HG03139 (cell line): ENCODE data around the gene LPXN.
"Not testable (repeated sequence)": the region's sequence is repeated elsewhere in the genome, so short reads cannot be mapped to it uniquely, and the experiment has no call there.

ENCODE experiments used
- ATAC-seq: cut with Tn5 transposase; IDR thresholded peaks from one replicate; pipeline ENCODE4 v1.9.1; 2021; ENCODE audit not compliant: unreplicated experiment

Gene LPXN

DNA sequence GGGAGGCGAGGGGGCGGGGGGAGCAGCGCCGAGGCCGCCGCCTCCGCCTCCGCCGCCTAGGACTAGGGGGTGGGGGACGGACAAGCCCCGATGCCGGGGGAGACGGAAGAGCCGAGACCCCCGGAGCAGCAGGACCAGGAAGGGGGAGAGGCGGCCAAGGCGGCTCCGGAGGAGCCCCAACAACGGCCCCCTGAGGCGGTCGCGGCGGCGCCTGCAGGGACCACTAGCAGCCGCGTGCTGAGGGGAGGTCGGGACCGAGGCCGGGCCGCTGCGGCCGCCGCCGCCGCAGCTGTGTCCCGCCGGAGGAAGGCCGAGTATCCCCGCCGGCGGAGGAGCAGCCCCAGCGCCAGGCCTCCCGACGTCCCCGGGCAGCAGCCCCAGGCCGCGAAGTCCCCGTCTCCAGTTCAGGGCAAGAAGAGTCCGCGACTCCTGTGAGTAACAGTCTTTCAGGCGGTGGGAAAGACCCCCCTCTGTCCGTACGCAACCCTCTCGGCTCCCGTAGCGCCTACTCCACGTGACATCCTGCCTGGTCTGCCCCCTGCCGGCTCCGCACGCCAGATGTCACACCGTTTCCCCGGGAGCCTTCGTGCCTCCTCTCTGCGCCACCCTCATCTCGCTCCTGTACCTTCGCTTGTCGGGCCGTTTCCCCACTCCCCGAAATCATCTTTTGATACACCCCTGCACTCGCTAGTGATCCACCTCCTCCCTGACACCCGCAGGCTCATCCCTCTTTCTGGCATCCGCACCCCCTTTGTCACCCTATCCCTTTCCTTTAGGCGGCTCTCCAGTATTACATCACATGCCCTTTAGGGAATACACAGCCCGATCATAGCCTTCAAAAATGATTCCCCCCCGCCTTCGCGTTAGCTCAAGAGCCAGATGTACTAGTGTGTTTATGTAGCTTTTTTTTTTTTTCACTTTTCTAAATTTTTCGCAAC, 3.8 kb upstream of the LPXN start:
- peak; percentile 37 for ATAC-seq

DNA sequence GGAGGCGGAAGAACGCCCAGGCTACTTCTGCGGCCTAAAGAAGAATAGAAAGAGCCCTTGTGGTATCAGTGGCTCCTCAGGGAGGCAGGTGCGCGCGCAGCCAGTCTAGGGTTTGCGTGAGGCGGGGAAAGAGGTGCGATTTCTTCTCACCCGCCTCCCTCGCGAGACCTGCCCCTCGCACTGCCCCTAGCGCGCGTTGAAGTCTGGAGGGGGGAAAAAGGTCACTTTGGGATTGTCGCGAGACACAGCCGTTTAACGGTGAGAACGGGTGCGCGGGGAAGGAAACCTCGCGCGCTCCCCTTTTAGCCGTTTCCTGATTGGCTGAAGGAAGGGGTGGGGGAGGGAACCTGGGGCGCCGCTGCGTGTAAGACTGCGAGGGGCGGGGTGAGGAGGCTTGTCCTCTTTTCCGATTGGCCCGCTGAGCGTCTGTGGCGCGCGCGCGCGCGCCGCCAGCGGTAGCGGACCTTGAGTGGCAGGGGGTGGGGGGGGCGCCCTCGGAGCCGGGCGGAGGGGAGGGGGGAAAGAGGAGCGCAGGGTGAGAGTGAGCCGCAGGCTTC, 3.1 kb upstream of the LPXN start, which contains the start of gene ZFP91:
ZFP91 (plus strand) TSS at position 429 of the 557 bp plus-strand sequence. CDS start 219 bp downstream, outside the sequence.
- ATAC-seq, result peak; percentile 39

DNA sequence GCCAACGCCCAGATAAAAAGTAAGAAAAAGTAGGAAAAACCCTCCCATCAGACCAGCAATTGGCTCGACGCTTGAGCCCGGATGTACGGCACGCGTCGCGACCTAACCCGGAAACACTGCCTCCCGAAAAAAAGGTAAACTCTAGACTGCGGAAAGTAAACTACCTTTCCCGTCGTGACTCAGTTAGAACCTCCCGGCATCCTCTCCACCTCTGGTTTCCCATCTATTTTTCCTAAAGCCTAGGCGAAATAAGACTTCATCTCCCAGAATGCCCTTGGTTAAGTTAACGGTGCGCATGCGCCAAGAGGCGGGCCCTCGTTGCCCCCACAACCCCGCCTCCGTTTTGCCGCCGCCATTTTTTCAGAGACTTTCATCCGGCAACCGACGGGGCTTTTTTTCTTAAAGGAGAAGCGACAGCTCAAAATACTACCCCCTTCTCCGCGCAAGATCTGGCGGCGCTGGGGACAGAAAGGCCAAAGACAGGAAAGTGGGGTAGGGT, 2.5 kb upstream of the LPXN start:
- ATAC-seq, result no peak

DNA sequence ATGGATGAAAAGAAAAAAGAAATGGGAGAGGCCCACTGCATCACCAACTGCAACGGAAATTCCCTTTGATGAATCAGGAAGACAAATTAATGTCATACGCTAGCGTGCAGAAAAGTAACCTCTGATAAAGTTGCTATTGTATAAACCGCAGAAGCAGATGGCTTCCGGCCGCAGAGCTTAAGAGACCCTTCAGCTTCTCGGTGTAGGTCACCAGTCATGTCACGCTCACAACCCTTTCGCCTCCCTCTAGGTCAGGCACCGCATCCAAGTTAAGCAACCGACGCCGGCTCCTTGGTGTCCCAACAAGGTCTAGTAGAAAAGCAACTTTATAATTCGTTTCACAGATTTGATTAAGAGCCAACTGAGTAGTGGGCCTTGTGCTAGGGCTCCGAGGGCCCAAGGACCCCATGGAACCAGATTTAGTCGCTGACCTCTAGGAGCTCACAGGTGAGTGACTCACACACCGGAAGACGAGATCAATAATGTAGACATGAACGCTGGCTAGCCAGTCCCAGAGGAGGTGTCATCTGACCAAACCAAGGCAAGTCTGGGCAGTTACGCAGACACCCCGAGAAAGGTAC, 2.0 kb upstream of the LPXN start:
- peak; percentile 34 for ATAC-seq

DNA sequence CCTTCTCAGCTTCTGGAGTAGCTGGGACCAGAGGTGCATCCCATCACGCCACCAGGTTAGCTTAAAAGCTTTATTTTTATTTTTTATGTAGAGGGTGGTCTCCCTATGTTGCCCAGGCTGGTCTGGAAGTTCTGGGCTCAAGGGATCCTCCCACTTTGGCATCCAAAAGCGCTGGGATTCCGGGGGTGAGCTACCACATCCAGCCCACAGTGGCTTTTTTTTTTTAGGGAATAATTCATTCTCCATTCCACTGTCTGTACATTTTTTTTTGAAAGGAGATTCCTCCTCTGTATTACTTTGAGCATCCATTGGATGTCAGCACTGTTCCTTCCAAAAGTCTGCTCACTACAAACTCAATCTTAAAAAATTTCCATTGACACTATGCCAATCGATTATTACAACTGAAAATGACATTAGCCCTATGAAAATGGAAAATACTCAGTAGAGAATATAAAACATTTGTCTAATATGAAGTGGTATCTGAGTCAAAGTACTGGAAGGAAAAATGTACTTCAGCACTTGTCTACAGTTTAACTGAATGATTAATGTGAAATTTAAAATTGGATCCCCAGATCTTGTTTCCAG, 1.3 kb upstream of the LPXN start:
- no peak for ATAC-seq

DNA sequence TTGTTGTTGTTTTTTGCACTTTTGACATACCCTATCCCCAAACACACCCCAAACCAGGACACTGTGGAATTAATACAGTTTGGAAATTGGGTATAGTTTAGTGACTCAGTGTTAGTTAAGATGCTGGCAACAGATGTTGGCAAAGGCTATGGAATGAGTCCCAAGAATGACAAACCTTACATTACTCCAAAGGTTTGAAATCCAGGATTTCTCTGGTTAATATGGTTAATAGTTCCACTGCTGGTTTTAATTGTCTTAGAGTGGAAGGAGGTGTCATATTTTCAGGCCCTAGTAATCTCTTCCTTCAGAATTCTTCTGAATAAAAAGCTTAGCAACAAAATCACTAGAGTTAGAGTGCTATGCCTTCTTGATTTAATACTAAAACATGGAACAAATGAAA, 775 bp downstream of the LPXN start:
- no peak for ATAC-seq

DNA sequence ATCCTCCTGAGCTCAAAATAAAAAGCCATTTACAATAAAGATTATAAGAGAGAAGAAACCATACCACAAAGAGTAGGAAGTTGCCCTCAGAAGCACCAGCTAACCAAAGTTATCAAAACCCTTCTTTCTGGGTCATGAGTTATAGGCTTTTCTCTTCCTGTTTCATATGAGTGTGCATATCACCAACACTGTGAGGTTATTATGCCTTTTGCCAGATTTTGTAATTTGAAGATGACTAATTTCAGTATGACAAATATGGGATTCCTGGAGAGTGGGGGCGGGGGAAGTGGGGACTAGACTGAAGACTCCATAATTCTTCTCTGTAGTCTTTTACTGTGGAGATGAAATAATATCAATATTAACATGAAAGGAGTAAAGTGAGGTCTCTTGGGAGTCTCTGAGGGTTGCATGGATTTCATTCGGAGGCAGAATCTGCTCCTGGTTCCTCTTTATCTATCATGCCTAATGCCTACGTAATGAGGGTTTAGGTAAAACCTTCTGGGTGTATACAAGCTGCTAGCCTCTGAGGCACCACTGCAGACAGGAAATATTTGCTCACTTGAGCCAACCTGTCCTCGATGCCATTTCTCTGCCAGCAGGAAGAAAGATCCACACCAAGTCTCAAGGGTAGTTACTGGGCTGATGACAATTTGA, 2.1 kb downstream of the LPXN start:
- ATAC-seq, result peak; percentile 27

DNA sequence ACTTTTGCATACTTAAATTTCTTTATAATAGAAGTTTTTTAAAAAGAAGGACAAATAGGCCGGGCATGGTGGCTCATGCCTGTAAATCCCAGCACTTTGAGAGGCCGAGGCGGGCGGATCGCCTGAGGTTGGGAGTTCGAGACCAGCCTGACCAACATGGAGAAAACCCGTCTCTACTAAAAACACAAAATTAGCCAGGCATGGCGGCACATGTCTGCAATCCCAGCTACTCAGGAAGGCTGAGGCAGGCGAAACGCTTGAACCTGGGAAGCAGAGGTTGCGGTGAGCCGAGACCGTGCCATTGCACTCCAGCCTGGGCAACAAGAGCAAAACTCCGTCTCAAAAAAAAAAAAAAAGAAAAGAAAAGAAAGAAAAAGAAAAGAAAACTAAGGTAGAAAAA, 2.8 kb downstream of the LPXN start:
- ATAC-seq, result not testable (repeated sequence)

DNA sequence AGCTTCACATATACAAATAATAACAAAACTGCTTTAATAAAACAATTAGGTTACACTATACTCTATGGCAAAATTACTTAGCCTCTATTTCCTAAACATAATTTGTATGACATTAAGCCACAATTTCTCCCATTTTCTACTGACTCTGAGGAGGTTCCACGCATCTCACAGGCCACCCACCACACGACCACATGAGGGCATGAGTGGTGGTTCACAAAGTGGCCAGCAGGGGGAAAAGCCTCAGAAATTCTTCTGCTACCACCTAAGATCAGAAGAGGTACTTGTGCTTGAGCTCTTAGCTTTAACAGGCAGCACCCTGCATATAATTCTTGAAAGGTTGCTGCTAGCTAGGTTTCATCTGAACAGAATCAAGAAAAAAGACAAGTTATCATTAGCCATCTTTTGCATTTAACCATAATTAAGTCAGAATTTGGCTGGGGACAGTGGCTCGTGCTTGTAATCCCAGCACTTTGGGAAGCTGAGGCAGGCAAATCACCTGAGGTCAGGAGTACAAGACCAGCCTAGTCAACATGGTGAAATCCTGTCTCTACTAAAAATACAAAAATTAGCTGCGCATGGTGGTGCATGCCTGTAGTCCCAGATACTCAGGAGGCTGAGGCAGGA, 7.7 kb downstream of the LPXN start:
- peak; percentile 83 for ATAC-seq

DNA sequence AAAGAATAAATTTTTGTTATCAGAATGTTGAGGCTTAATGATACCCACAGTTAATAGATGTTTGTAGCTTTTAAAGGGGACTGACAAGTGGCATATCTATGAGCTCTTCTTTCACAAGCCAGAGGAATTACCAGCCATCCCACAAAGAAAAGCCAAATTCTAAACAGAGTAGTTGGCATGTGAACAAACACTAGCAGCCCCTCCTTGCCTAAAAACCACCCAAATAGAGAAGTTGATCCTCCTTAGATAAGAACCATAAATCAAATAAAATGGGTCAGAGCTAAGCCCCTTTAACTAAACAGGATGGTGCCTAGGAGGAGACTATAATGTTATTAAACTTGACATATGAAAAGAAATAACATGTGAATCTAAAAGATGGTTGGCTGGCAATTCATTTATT, 11.4 kb downstream of the LPXN start:
- ATAC-seq, result no peak

DNA sequence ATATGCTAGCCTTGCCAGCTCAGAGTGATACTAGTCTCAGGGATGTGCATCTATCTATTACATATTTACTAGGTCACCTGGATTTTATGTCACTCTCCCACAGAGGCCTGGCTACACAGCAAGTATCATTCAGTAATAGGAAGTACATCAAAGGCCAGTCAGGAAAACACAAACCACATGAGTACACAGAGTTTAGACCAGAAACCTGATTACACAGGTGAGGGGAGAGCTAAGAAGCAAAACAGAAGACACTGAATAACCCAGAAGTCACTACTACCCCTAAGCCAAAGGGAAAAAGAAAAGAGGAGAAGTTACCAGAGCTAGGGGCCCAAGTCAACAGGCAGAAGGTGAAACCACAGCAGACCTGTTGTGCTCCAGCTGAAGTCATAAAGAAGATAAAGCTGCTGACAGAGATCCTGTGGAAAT, 13.3 kb downstream of the LPXN start:
- ATAC-seq, result peak; percentile 91

DNA sequence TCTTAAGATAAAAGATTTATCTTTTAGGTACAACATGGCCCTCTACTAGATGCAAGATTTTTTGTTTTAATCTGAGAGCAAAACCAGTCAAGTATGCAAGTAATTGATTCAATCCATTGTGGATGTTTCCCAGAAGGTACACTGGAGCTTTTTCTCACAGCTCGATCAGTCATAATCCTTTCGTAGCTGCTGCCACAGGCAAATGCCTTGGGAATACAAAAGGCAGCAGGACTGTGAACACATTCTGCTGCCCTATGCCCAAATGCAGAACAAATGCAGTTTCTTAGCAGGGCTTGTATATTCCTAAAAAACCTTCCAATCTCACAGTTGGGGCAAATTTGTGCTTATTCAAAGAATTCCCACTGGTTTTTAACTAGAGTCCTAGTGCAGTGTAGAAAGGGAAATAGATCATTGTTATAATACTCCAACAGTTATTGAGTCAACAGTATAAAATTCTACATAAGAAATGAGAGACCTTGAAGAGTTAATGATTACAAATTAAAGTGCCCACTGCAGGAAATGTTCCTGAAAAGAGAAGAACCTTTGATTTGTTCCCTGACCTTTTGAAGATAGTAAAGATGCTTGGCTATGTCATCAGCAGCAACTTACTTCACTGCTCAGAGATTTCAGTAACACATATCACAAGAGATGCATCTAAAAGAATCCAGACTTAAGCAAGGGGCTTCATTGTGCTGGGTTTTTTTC, 14.1 kb downstream of the LPXN start:
- no peak for ATAC-seq

DNA sequence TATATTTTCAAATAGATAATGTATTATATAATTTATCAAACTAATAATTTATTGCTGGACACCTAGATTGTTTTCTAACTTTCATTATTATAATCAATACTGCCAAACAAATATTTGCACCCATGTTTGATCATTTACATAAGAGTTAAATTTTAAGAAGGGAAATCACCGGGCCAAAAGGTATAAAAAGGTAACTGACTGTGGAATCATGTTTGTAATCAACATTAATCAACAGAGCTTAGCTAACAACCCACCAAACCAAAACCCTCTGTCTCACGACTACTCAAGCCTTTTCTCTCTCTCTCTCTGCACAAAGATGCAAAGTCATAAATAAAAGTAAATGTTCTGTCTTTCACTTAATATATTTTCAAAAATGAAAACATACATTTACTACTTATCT, 14.8 kb downstream of the LPXN start:
- no peak for ATAC-seq

DNA sequence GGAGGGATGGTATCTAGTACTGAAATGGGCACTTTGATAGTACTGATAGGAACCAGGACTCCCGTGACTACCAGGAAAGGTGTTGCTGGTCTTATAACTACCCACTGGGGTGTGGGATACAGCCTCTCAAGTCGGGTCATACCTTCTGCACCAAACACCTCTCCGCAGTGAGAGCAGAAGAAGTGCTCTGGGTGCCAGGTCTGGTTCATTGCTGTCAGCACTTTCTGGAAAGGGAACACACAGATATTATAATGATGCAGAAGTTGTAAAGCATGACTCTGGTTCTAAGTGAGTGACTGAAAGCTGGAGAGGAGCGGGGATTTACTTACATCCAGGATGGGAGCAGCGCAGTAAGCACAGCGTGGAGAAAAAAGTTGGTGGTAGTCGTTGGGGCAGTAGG, 26.0 kb downstream of the LPXN start:
- no peak for ATAC-seq

DNA sequence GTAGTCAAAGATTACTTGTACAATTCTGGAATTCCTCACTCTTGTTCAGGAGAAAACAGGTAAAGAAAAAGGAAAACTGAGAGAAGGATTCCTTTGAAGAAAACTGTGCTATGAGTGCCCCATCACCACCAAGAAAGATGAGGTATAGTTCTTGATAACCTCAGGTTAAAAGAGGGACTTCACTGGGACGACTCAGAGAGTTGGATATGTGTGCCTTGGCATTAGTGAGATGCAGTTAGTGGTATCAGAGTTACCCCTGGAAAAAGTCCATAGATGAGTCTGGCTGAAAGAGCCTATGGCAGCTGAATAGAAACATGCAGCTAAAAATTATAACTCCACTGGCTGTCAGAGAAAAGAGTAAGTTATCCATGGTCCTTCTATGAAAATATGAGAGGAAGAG, 28.8 kb downstream of the LPXN start:
- ATAC-seq, result no peak

DNA sequence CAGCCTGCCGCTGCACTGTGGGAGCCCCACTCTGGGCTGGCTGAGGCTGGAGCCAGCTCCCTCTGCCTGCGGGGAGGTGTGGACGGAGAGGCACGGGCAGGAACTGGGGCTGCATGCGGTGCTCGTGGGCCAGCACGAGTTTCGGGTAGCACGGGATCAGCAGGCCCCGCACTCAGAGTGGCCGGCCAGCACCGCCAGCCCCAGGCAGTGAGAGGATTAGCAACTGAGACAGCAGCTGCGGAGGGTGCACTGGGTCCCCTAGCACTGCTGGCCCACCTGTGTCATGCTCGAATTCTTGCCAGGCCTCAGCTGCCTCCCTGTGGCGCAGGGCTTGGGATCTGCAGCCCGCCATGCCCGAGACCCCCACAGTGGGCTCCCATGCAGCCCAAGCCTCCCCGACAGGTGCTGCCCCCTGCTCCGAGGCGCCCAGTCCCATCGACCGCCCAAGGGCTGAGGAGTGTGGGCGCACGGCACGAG, 43.8 kb downstream of the LPXN start:
- no peak for ATAC-seq

DNA sequence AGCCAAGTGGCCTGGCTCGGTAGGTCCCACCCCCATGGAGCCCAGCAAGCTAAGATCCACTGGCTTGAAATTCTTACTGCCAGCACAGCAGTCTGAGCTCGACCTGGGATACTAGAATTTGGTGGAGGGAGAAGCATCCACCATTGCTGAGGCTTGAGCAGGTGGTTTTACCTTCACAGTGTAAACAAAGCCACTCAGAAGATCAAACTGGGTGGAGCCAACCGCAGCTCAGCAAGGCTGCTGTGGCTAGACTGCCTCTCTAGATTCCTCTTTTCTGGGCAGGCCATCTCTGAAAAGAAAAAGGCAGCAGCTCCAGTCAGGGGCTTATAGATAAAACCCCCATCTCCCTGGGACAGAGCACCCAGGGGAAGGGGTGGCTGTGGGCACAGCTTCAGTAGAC, 45.4 kb downstream of the LPXN start:
- ATAC-seq, result no peak

DNA sequence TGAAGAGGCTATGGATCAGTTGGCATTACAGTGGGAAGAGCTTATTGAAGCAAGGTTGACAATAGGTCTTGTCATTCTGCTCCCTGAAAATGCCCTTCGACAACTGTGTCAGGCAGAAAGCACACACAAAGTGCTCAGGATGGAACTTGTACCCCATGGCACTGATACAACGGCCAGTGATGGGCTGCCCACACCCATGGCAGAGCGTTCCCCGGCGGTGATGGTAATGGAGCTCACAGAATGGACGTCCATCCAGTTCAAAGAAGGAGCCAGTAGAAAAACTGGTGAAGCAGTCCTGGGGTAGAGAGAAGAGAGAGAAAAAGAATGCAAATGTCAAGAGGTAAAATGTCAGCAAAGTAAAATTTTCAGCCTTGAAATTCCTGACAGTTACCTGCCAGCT, 48.2 kb downstream of the LPXN start:
- no peak for ATAC-seq

DNA sequence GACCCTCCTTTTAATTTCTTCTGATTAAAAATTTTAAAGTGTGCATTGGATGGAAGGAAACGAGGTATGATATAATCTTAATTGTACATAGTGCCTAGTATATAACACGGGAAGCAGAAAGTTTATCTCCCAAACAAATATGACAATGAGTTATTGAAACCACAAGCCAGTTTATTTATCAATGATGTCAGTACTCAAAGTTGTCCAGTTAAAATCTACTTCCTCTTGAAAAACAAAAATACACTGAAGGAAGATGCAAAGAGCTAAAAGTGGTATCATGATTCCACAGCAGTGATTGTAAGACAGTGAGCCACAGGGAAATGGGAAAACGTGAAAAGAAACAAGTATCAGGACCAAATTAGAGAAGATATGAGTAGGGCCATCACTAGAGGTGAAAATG, 48.9 kb downstream of the LPXN start:
- ATAC-seq, result no peak
